ENCODE measurements around the gene STRADA.
"Not testable (repeated sequence)": the region's sequence is repeated elsewhere in the genome, so short reads cannot be mapped to it uniquely, and the experiment has no call there.

The STRADA gene

GRCh38 chr17:63754046-63754445, 12.4 kb upstream of the STRADA start:
- DNase-seq (ENCODE audit: low read depth): no peak

- DNase-seq (ENCODE audit: low read depth): no peak
These were observed 11.6 kb upstream of the STRADA start for GRCh38 chr17:63753215-63753614.

DNA sequence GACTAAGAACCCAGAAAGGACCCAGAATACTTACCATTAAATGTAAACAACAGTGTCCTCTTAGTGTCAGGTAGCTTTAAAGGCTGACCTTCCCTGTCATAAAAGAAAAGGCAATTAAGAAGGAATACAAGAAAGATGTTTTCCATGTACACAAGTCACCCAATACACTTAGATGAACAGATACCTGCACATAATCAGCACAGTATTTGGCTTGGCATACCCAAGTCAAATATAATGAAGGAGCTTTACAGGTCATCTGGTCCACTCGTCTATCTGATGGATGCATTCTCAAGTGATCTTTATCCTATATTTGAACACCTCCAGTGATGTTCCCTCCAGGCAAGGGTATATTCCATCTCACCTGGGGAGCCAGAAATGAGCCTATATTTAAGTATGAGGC, 11.1 kb upstream of the STRADA start:
- DNase-seq (ENCODE audit: low read depth): no peak

- no peak for DNase-seq (ENCODE audit: low read depth)
These were observed 10.2 kb upstream of the STRADA start for GRCh38 chr17:63751806-63752205.

DNA sequence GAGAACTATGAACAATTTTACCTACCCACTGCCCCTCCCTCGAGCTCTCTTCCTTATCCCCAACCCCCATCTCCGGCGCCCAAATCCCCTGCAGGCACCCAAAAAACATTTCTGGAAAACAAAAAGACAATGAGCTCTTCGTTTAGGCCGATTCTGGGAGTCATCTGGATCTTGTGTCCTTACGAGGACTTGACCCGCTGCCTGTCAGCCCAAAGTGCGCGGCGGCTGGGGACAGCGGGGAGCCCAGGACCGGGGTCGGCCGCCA, 524 bp downstream of the STRADA start:
- DNase-seq (ENCODE audit: low read depth): no peak

GRCh38 chr17:63740464-63741142, 996 bp downstream of the STRADA start:
- DNase-seq (ENCODE audit: low read depth): no peak

DNA sequence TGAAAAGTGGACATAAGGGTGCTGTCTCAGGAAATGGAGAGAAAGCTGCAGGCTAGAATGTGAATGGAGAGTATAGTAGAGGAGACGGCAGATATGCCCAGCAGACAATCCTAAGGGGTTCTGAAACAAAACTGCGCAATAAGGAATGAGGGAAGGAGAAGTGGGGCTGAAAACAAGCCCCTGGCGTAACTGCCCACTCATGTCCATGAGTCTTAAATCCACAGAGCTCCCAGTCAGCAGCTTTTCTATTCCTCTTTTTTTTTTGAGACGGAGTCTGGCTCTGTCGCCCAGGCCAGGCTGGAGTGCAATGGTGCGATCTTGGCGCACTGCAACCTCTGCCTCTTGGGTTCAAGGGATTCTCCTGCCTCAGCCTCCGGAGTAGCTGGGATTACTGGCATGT, 5.9 kb downstream of the STRADA start:
- no peak for DNase-seq (ENCODE audit: low read depth)

DNA sequence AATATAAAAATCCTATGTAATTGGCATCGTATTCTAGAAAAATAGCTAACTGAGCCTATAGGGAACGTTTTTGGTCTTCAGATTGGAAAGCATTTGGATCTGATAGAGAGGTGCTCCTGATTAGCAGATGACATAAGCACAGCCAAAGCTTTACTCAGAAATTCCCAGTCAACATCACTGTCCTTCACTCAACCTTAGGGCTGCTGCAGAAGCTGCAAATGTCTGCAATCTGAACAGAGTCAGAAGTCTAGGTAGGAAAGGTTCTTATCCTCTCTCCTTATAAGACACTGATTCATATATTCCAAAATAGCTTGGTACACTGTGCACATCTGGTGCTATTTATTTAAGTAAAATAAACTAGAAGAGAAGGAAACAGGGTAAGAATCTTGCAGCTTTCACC, 19.2 kb downstream of the STRADA start:
- no peak for DNase-seq (ENCODE audit: low read depth)

DNA sequence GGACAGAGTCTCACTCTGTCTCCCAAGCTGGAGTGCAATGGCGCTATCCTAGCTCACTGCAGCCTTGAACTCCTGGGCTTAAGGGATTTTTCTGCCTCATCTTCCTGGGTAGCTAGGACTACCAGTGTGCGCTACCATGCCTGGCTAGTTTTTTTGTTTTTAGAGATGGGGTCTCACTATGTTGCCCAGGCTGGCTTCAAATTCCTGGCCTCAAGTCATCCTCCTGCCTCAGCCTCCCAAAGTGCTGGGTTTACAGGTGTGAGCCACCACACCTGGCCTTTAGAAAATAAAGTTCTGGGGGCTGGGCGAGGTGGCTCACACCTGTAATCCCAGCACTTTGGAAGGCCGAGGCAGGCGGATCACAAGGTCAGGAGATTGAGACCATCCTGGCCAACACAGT, 21.4 kb downstream of the STRADA start:
- DNase-seq (ENCODE audit: low read depth): not testable (repeated sequence)

GRCh38 chr17:63718988-63719387, 22.6 kb downstream of the STRADA start:
- no peak for DNase-seq (ENCODE audit: low read depth)

GRCh38 chr17:63716426-63716825, 25.2 kb downstream of the STRADA start:
- no peak for DNase-seq (ENCODE audit: low read depth)

DNA sequence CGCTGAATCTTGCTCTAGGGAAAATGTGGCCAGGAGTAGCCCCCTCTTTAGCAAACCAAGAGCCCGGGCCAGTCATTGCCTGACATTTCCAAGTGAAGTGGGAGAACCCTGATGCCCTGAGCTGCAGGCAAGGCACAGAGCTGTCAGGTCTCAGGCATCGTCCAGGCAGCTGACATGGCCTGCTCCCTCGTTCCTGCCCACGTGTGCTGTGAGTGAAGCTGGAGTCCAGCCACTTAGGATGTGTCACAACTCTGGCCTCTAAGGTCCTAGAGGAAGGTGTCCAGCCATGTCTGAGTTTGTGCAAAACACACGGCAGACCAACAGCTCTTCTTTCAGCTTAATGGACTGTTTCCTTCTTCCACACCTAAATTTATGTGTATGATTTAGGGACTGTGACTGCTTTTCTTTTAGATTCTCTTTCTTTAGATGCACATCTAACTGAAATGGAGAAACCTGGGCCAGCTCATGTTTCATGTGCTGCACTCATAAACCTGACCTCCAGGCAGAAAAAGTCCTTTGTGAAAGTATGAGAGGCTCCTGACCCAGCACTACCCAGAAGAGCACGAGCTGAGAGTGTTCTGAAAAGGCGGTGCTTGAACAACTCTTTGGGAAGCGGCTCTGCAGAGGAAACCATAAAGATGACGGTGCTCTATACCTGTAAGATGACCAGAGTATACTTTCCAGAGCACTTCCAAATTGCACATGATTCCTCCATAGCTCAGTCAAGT, 26.9 kb downstream of the STRADA start:
- DNase-seq (ENCODE audit: low read depth): peak; percentile 35

DNA sequence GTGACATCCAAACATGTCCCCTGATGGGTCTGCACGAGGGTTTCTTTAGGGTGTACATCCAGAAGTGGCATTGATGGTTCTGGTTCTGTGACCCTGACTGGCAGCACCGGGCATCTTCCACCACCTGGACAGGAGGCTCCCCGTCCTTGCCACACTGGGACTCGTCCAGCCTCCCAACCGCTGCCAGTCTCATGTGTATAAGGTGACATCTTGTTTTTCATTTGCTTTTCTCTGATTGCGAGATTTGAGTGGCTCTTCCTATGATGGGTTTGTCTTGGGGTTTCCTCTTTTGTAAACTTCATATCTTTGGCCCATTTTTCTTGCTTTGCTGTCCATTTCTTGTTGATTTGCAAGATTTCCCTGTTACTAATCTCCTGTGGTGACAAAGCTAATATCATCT, 32.5 kb downstream of the STRADA start:
- DNase-seq (ENCODE audit: low read depth): no peak

- DNase-seq (ENCODE audit: low read depth): no peak
These were observed 34.4 kb downstream of the STRADA start for GRCh38 chr17:63707151-63707550.

DNA sequence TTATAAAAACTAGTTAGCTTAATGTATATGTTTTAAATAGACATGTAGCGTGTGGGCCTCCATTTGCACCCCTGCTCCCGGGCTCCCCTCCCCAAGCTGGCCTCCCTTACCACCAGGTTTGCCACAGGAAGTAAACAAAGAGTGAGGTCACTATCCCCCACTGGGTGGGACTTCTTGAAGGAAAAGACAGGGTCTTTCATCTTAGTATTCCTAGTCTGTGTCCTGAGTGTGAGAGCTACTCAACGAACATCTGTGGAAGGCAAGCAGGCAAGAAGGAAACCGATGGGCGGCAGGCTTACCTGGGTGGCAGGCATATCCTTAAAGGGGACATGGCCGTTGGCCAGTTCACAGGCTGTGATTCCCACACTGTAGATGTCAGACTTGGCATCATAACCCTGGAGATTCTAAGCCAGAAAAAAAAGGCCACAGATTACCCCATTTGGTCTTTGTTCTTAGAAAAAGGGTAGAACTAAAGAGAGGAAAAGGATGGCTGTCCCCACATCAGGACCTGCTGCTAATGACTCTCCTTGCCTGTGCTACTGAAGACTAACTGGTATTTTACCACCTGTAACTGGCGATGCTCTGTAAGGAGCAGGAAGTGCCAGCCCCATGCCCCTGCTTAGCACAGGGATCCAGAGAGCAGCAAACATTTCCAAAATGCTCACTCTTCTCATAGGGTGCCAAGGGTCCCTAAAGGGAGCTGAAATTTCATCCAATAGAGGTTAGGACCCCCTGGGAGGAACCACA, 35.1 kb downstream of the STRADA start:
- no peak for DNase-seq (ENCODE audit: low read depth)

DNA sequence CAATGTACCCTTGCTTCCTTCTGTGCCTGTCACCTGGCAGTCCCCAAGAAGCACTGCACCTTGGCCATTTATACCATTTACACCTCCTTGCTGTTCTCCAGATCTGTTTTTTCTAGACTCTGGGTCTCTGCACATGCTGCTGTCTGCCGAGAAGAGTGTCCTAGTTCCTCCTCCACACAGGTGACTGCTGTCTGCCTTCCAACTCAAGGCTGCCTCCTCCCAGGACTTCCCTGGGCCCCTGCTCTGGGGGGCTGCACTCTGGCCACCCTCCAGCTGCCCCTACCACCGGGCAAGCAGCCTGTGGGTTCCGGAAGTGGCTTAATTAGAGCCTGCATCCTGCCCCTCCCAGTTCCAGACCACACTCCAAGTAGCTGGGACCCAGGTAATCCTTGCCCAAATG, 35.9 kb downstream of the STRADA start:
- no peak for DNase-seq (ENCODE audit: low read depth)

DNA sequence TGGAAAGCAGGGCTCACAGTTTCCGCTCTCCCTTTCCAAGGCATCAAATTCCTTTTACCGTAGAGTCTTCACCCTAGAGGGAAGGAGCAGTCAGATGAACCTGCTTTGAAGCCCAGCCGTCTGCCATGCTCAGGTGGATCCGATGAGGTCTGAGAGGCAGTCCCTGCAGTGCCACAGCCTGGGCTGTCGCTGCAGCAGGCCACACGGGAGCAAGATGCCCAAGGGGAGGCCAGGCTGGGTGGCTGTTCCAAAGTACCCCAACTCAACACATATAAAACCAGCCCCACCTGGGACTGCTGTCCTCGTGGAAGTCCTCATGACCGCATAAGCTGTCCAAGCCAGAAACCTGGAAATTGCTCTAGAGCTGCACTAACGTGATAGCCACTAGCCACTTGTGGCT, 36.8 kb downstream of the STRADA start:
- DNase-seq (ENCODE audit: low read depth): no peak

DNA sequence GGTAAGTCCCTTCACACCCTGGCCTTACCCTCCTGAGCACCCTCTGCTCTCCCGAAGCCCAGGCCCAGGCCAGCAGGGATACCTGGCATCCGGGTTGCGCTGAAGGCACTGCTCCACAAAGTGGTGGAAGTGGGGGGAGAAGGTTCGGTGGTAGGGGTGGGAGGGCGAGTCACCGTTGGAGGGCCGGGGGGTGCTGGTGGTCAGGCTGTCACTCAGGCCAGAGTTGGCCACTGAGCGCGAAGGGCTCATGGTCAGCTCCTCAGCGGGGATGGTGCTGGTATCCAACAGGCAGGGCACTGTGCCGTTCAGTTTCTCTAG, 37.4 kb downstream of the STRADA start:
- DNase-seq (ENCODE audit: low read depth): no peak

GRCh38 chr17:63703556-63704258, 37.9 kb downstream of the STRADA start:
- no peak for DNase-seq (ENCODE audit: low read depth)

GRCh38 chr17:63703029-63703428, 38.6 kb downstream of the STRADA start:
- no peak for DNase-seq (ENCODE audit: low read depth)

DNA sequence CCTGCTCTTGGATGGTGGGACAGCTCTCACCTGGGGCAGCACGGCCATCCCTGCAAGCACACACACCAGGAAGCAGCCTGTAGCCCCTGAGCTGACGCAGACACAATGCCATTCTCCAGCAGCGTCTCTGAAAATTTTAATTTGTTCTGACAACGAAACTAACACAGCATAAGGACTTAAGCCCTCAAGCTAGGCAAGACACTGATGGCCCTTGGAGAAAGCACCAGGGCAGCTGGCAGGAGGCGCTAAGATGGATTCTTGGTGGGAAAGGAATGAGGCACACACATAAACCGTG, 38.9 kb downstream of the STRADA start:
- no peak for DNase-seq (ENCODE audit: low read depth)

DNA sequence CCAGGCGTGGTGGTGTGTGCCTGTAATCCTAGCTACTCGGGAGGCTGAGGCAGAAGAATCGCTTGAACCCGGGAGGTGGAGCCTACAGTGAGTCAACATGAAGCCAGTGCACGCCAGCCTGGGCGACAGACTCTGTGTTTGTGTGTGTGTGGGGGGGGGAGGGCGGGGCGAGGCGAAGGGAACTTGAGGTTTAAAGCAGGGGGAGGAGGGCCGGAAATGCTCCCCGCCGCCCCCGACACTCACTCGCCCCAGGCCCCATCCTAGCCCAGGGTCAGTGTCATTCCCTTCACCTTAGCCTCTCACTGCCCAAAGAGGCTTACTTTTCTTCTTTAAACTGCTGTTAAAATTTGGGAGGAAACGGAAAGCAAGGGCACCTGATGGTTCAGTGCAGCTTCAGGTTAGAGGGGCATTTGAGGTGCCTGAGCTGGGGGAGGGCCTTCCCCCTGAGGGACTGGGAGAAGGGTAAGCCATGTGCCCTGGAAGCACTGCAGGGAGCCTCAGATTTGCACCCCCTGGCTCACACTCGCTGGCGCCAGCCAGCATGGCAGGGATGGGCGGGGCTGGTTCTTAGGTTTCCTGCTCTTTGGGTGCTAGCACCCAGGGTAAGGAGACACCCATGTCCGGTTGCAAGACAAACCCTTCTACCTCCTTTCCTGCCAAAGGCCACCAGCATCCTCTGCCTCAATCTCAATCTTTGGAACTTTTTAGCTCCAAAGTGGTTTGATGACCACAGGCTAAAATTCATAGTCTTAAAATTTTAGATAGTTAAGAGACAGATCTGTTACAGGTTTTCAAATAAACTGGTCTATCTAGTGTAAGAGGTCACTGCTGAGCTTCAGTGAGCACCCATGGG, 39.5 kb downstream of the STRADA start:
- DNase-seq (ENCODE audit: low read depth): no peak

Data from ELR (cell line).